Liver (tissue), 5 donors: ENCODE measurements around the gene KRT4. TPM values are rescaled to one million over a fixed set of nuclear protein-coding genes. Genes with fewer than 3 reads are reported as not detected.

Experiments
- polyA plus RNA-seq, 2 donors: library from polyadenylated mRNA; stranded (reverse) in 1 of 2; unstranded in 1 of 2; fragments of 200-250 nt in 1 of 2; fragments of >200 nt in 1 of 2; fragmentation: Nextera tagmentation in 1 of 2; extraction: Ambion mirVana in 1 of 2; gene quantifications; one replicate each; pipeline versions ENCODE4 v1.2.1 to v1.2.3, GENCODE V29; 2013 to 2015
- small RNA-seq: library from RNA; depleted of rRNA; stranded (forward); fragments of <200 nt; gene quantifications from one replicate; pipeline ENCODE3, GENCODE V24; 2014
- total RNA-seq, 2 donors: library from RNA; depleted of rRNA; stranded (reverse); fragments of >200 nt; gene quantifications; one replicate each; pipeline ENCODE4 v1.2.3, GENCODE V29; 2014
- donor health status: healthy.
- donor health status: healthy.
- donor health status: healthy.

The KRT4 gene
- total and polyA plus RNA-seq, 4 donors, result 0.05 to 0.23 TPM; not detected in 2

Small RNA genes lying within 50 kb of the gene (small RNA-seq; reads per million reads assigned to genes)
- gene AC107016.2, result not detected

Other genes with a start within 250 kb of the KRT4 start
- gene KRT74, start 240.3 kb downstream of the KRT4 start, total RNA-seq, result not detected
- gene KRT74, start 240.3 kb downstream of the KRT4 start, polyA plus RNA-seq, result not detected
- gene KRT72, start 212.7 kb downstream of the KRT4 start, total RNA-seq, result not detected
- not detected for gene KRT72, start 212.7 kb downstream of the KRT4 start, polyA plus RNA-seq
- gene KRT73, start 195.6 kb downstream of the KRT4 start, total RNA-seq, result not detected
- not detected for gene KRT73, start 195.6 kb downstream of the KRT4 start, polyA plus RNA-seq
- gene KRT2, start 161.9 kb downstream of the KRT4 start, total RNA-seq, result not detected
- gene KRT2, start 161.9 kb downstream of the KRT4 start, polyA plus RNA-seq, result not detected
- gene KRT1, start 133.7 kb downstream of the KRT4 start, total RNA-seq, result 1 to 10 TPM in 1 of 2 donors, not detected in 1; 2.7 TPM
- under 1 TPM in 1 of 2 donors, not detected in 1; 0.14 TPM for gene KRT1, start 133.7 kb downstream of the KRT4 start, polyA plus RNA-seq
- gene KRT77, start 110.6 kb downstream of the KRT4 start, total RNA-seq, result not detected
- not detected for gene KRT77, start 110.6 kb downstream of the KRT4 start, polyA plus RNA-seq
- gene KRT76, start 36.8 kb downstream of the KRT4 start, total RNA-seq, result not detected
- not detected for gene KRT76, start 36.8 kb downstream of the KRT4 start, polyA plus RNA-seq
- gene KRT3, start 18.0 kb downstream of the KRT4 start, total RNA-seq, result not detected
- gene KRT3, start 18.0 kb downstream of the KRT4 start, polyA plus RNA-seq, result not detected
- not detected for gene KRT79, start 20.2 kb upstream of the KRT4 start, total RNA-seq
- gene KRT79, start 20.2 kb upstream of the KRT4 start, polyA plus RNA-seq, result not detected
- gene KRT78, start 34.9 kb upstream of the KRT4 start, total RNA-seq, result not detected
- gene KRT78, start 34.9 kb upstream of the KRT4 start, polyA plus RNA-seq, result under 1 TPM in 1 of 2 donors, not detected in 1; 0.06 TPM
- 100 to 1,000 TPM; 128 to 171 TPM for gene KRT8, start 91.0 kb upstream of the KRT4 start, total RNA-seq
- gene KRT8, start 91.0 kb upstream of the KRT4 start, polyA plus RNA-seq, result 100 to 1,000 TPM; 225 to 383 TPM
- gene KRT18, start 135.0 kb upstream of the KRT4 start, total RNA-seq, result 100 to 1,000 TPM in 1 of 2 donors, 10 to 100 TPM in 1; 90.3 to 278 TPM
- 100 to 1,000 TPM; 239 to 358 TPM for gene KRT18, start 135.0 kb upstream of the KRT4 start, polyA plus RNA-seq
- gene EIF4B, start 192.3 kb upstream of the KRT4 start, total RNA-seq, result 100 to 1,000 TPM; 264 to 273 TPM
- gene EIF4B, start 192.3 kb upstream of the KRT4 start, polyA plus RNA-seq, result 10 to 100 TPM; 32.1 to 73.2 TPM
- gene TNS2, start 235.9 kb upstream of the KRT4 start, total RNA-seq, result 10 to 100 TPM; 11.7 to 94.0 TPM
- 10 to 100 TPM; 44.7 to 47.2 TPM for gene TNS2, start 235.9 kb upstream of the KRT4 start, polyA plus RNA-seq